Common myeloid progenitor, CD34-positive (primary cell): ENCODE results near the gene PROM2.

ENCODE experiments used
- CTCF ChIA-PET: fragments of 350-600 bp; sonication (Branson Sonifier 250); formaldehyde crosslinking; loops from one replicate; lab custom pipeline; 2021; ENCODE audit warnings: antibody characterized with exemption; lab: Charles Lee
- POLR2A ChIA-PET: fragments of 350-600 bp; sonication (Branson Sonifier 250); formaldehyde crosslinking; loops from one replicate; lab custom pipeline; 2021; ENCODE audit warnings: antibody characterized with exemption; lab: Charles Lee
- DNase-seq, 3 donors: peaks; one replicate each; pipeline versions ENCODE4 v3.0.0 to v3.0.0-alpha.2; 2013
- H3K27ac ChIP-seq, 2 experiments: 1 replicate in 1 of 2; 2 replicates in 1 of 2; pipeline ENCODE4 v1.7.0; 2013; ENCODE audit warnings: inconsistent platforms in 2 of 2, low read length in 2 of 2, mild to moderate bottlenecking in 2 of 2, low read depth in 1 of 2, moderate library complexity in 1 of 2; ENCODE audit not compliant: severe bottlenecking in 2 of 2, insufficient read depth in 1 of 2, poor library complexity in 1 of 2
- H3K27me3 ChIP-seq, 5 experiments: replicated peaks in 2 of 5; 1 replicate in 3 of 5; 2 replicates in 2 of 5; pipeline versions ENCODE4 v1.6.1 to v1.7.0; 2013; ENCODE audit warnings: low read length in 4 of 5, mild to moderate bottlenecking in 2 of 5, moderate library complexity in 2 of 5, inconsistent platforms in 1 of 5; ENCODE audit not compliant: insufficient read depth in 5 of 5, control insufficient read depth in 4 of 5
- H3K36me3 ChIP-seq, 4 experiments: 1 replicate in 2 of 4; 2 replicates in 2 of 4; pipeline versions ENCODE4 v1.6.1 to v1.7.0; 2013; ENCODE audit warnings: low read length in 3 of 4, control low read depth in 1 of 4, mild to moderate bottlenecking in 1 of 4; ENCODE audit not compliant: control insufficient read depth in 4 of 4, insufficient read depth in 4 of 4
- H3K4me1 ChIP-seq, 4 experiments: 1 replicate in 3 of 4; 2 replicates in 1 of 4; pipeline versions ENCODE4 v1.6.1 to v1.7.1; 2013; ENCODE audit warnings: low read length in 3 of 4, mild to moderate bottlenecking in 3 of 4, control low read depth in 1 of 4, inconsistent platforms in 1 of 4, moderate library complexity in 1 of 4; ENCODE audit not compliant: control insufficient read depth in 4 of 4, insufficient read depth in 4 of 4; ENCODE audit errors: control extremely low read depth in 1 of 4
- H3K4me3 ChIP-seq, 7 experiments: 1 replicate in 4 of 7; 2 replicates in 3 of 7; pipeline versions ENCODE4 v1.5.1 to v1.7.0; 2013; ENCODE audit warnings: mild to moderate bottlenecking in 7 of 7, low read length in 6 of 7, moderate library complexity in 6 of 7, inconsistent platforms in 2 of 7, low read depth in 2 of 7, control low read depth in 1 of 7; ENCODE audit not compliant: insufficient read depth in 4 of 7, control insufficient read depth in 1 of 7; ENCODE audit errors: extremely low read depth in 1 of 7
- H3K9me3 ChIP-seq, 5 experiments: 1 replicate in 4 of 5; 2 replicates in 1 of 5; pipeline versions ENCODE4 v1.6.1 to v1.7.1; 2013; ENCODE audit warnings: low read length in 4 of 5, mild to moderate bottlenecking in 2 of 5, inconsistent platforms in 1 of 5, low read depth in 1 of 5, moderate library complexity in 1 of 5; ENCODE audit not compliant: control insufficient read depth in 4 of 5, insufficient read depth in 2 of 5; ENCODE audit errors: control extremely low read depth in 1 of 5
- WGBS: methylation state at CpG from one replicate; pipeline ENCODE4 v1.1.5; 2013; ENCODE audit not compliant: insufficient coverage; 5-methylcytosine and 5-hydroxymethylcytosine counted together

The PROM2 gene

GRCh38 chr2:95262896-95263542, 11.2 kb upstream of the PROM2 start:
- Histone ChIP-seq H3K27ac (no peak overlapping the region), H3K27me3 (peaks cover 0 to 2% (median 0%) of the 10 kb centered on the region in 5 experiments), H3K4me3 (no peak overlapping the region), H3K36me3 (no peaks in the 10 kb centered on the region), H3K4me1 (peaks cover 0 to 6% (median 0%) of the 10 kb centered on the region in 4 experiments), H3K9me3 (peaks cover 0 to 6% (median 0%) of the 10 kb centered on the region in 5 experiments)
- ChIA-PET POLR2A (no interaction called here), CTCF (no interaction called here)
- WGBS = 90% methylated on average over 1 of the region's 2 CpGs
- DNase-seq = no peak

GRCh38 chr2:95264624-95265023, 9.6 kb upstream of the PROM2 start:
- CTCF ChIA-PET = interaction anchor here (0.5 kb wide), 1 partner anchor 536 kb away, joined by 3 read pairs; no protein-coding TSS in a partner anchor

GRCh38 chr2:95265182-95265581, 9.1 kb upstream of the PROM2 start:
- peaks cover 0 to 4% (median 0%) of the 10 kb centered on the region in 4 experiments for H3K4me1 ChIP-seq
- H3K9me3 ChIP-seq = no peaks in the 10 kb centered on the region
- no peaks in the 10 kb centered on the region for H3K36me3 ChIP-seq
- POLR2A ChIA-PET = no interaction called here
- no peak for DNase-seq
- CTCF ChIA-PET = no interaction called here
- H3K27me3 ChIP-seq = peaks cover 0 to 2% (median 0%) of the 10 kb centered on the region in 5 experiments
- H3K27ac ChIP-seq = no peak overlapping the region
- WGBS = 93% methylated on average over 3 of the region's 4 CpGs
- H3K4me3 ChIP-seq = no peak overlapping the region

More at GRCh38 chr2:95264624-95265023, 9.6 kb upstream of the PROM2 start:
- DNase-seq = no peak
- Histone ChIP-seq H3K4me1 (peaks cover 0 to 6% (median 0%) of the 10 kb centered on the region in 4 experiments), H3K27me3 (peaks cover 0 to 2% (median 0%) of the 10 kb centered on the region in 5 experiments), H3K4me3 (no peak overlapping the region), H3K27ac (no peak overlapping the region), H3K36me3 (no peaks in the 10 kb centered on the region), H3K9me3 (no peaks in the 10 kb centered on the region)
- POLR2A ChIA-PET = no interaction called here
- WGBS = 93% methylated on average over 6 of the region's 6 CpGs

- ChIA-PET CTCF (interaction anchor here (1.6 kb wide), 1 partner anchor 11 kb away, joined by 5 read pairs; no protein-coding TSS in a partner anchor), POLR2A (no interaction called here)
- no peak overlapping the region for H3K27ac ChIP-seq
- H3K4me3 ChIP-seq = no peak overlapping the region
- WGBS = 83% methylated on average over 8 of the region's 10 CpGs
- H3K4me1 ChIP-seq = no peaks in the 10 kb centered on the region
- H3K9me3 ChIP-seq = no peaks in the 10 kb centered on the region
- no peaks in the 10 kb centered on the region for H3K36me3 ChIP-seq
- no peak for DNase-seq
- peaks cover 0 to 2% (median 0%) of the 10 kb centered on the region in 5 experiments for H3K27me3 ChIP-seq
Observed at GRCh38 chr2:95266781-95267430, 7.3 kb upstream of the PROM2 start.

- Histone ChIP-seq H3K4me1 (no peaks in the 10 kb centered on the region), H3K27me3 (peaks cover 0 to 2% (median 0%) of the 10 kb centered on the region in 5 experiments), H3K27ac (no peak overlapping the region), H3K4me3 (no peak overlapping the region), H3K36me3 (no peaks in the 10 kb centered on the region), H3K9me3 (no peaks in the 10 kb centered on the region)
- ChIA-PET CTCF (interaction anchor here (1.6 kb wide), 1 partner anchor 10 kb away, joined by 5 read pairs; no protein-coding TSS in a partner anchor), POLR2A (no interaction called here)
- DNase-seq = no peak
- WGBS = 99% methylated on average over 8 of the region's 11 CpGs
Observed at GRCh38 chr2:95267458-95268210, 6.6 kb upstream of the PROM2 start.

GRCh38 chr2:95268211-95269035, 5.8 kb upstream of the PROM2 start:
- H3K9me3 ChIP-seq = no peaks in the 10 kb centered on the region
- POLR2A ChIA-PET = no interaction called here
- H3K27ac ChIP-seq = no peak overlapping the region
- CTCF ChIA-PET = no interaction called here
- H3K36me3 ChIP-seq = no peaks in the 10 kb centered on the region
- H3K27me3 ChIP-seq = no peaks in the 10 kb centered on the region
- no peak for DNase-seq
- no peak overlapping the region for H3K4me3 ChIP-seq
- WGBS = 97% methylated on average over 12 of the region's 13 CpGs
- peaks cover 0 to 2% (median under 1%) of the 10 kb centered on the region in 4 experiments for H3K4me1 ChIP-seq
